MCF 10A (cell line): Measurements from ENCODE around the gene GNAO1. TPM values are rescaled to one million over a fixed set of nuclear protein-coding genes. Genes with fewer than 3 reads are reported as not detected.

Source experiments
- BruUV-seq: library from RNA; stranded (reverse); fragments of 400-500 nt; replicated peaks from 2 replicates; lab custom pipeline; 2021; lab: Mats Ljungman, UMichigan
- CTCF ChIA-PET: fragments of 300-600 bp; sonication (Branson Sonifier 250); formaldehyde crosslinking; extraction: SDS; loops from one replicate; lab custom pipeline; 2021; ENCODE audit warnings: antibody characterized with exemption, inconsistent platforms; lab: Yijun Ruan, JAX
- POLR2A ChIA-PET: fragments of 300-600, 350-650 bp; sonication (Branson Sonifier 250); formaldehyde crosslinking; extraction: SDS; loops from one replicate; lab custom pipeline; 2020; ENCODE audit warnings: antibody characterized with exemption, inconsistent platforms; lab: Yijun Ruan, JAX
- DNase-seq: peaks from one replicate; pipeline ENCODE4 v3.0.0-alpha.2; 2018; ENCODE audit not compliant: unreplicated experiment
- H3K27ac Mint-ChIP-seq: one replicate; pipeline ENCODE4 v1.8.0; 2022; ENCODE audit warnings: mild to moderate bottlenecking, low read depth, mixed read lengths; ENCODE audit not compliant: unreplicated experiment
- H3K27me3 Mint-ChIP-seq: one replicate; pipeline ENCODE4 v1.8.0; 2022; ENCODE audit warnings: mixed read lengths; ENCODE audit not compliant: insufficient read depth, unreplicated experiment
- H3K36me3 Mint-ChIP-seq: one replicate; pipeline ENCODE4 v1.8.0; 2022; ENCODE audit warnings: mild to moderate bottlenecking, moderate library complexity, mixed read lengths; ENCODE audit not compliant: insufficient read depth, unreplicated experiment
- H3K4me1 Mint-ChIP-seq: one replicate; pipeline ENCODE4 v1.8.0; 2022; ENCODE audit warnings: mixed read lengths; ENCODE audit not compliant: insufficient read depth, unreplicated experiment
- H3K4me3 Mint-ChIP-seq: one replicate; pipeline ENCODE4 v1.8.0; 2022; ENCODE audit warnings: mild to moderate bottlenecking, moderate library complexity, mixed read lengths; ENCODE audit not compliant: unreplicated experiment
- H3K9me3 Mint-ChIP-seq: one replicate; pipeline ENCODE4 v1.8.0; 2022; ENCODE audit warnings: mixed read lengths; ENCODE audit not compliant: unreplicated experiment
- intact Hi-C: fragments of 100-400 bp; cut with micrococcal nuclease; formaldehyde crosslinking; loops from 2 replicates; pipeline ENCODE4 v1.14.1; 2022
- total RNA-seq: library from RNA; stranded (reverse); gene quantifications from 2 replicates; pipeline ENCODE4 v1.2.3, GENCODE V29; 2022
- TF ChIP-seq, protein P1 (sequence below): fragments of 200-600 bp; IDR thresholded peaks from one replicate; pipeline ENCODE4 v1.8.0; 2022; ENCODE audit warnings: antibody characterized with exemption, mild to moderate bottlenecking; ENCODE audit not compliant: unreplicated experiment

The GNAO1 gene
- total RNA-seq, 1 experiment from 2014 or later: 0.44 TPM

DNA sequence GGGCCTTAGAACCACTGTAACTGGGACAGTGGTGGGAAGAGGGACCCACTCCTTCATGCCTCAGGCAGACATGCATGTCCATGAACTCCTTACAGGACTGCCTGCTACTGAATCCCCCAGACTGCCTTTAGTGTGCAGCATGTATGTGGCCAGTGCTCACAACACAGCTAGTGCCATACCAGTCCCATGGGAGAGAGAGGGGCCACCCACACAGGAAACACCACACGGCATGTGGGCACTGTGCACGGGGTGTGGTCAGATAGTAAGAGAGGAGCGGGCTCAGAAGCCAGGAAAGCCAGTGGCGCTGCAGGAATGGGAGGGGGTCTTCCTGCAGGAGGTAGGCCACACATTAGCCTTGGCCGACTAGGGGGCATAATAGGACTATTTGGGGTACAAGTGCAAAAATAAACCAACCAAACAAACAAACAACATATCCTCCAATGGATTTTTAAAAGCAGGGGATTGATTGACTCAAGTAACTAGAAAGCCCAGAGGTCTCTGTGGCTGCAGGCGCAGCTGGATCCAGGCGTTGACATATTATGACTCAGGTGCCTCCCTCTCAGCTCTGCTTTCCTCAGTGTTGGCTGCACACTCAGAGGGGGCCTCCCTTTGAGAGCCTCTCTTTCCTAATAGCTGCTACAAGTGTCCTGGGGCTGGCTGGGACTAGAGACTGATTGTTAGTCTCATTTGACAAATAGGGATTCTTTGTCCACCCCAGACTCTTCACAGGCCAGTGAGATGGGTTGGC lies 129.7 kb downstream of the GNAO1 start:
- no peak overlapping the region for H3K4me3 Mint-ChIP-seq
- no TSS peak for BruUV-seq
- no peaks in the 10 kb centered on the region for H3K36me3 Mint-ChIP-seq
- peaks cover 6% of the 10 kb centered on the region for H3K4me1 Mint-ChIP-seq
- TF ChIP-seq, protein P1, sequence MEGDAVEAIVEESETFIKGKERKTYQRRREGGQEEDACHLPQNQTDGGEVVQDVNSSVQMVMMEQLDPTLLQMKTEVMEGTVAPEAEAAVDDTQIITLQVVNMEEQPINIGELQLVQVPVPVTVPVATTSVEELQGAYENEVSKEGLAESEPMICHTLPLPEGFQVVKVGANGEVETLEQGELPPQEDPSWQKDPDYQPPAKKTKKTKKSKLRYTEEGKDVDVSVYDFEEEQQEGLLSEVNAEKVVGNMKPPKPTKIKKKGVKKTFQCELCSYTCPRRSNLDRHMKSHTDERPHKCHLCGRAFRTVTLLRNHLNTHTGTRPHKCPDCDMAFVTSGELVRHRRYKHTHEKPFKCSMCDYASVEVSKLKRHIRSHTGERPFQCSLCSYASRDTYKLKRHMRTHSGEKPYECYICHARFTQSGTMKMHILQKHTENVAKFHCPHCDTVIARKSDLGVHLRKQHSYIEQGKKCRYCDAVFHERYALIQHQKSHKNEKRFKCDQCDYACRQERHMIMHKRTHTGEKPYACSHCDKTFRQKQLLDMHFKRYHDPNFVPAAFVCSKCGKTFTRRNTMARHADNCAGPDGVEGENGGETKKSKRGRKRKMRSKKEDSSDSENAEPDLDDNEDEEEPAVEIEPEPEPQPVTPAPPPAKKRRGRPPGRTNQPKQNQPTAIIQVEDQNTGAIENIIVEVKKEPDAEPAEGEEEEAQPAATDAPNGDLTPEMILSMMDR: no peak
- CTCF ChIA-PET: interaction anchor here (0.5 to 10.8 kb wide), 8 partner anchors 11 to 929 kb away, joined by 3 to 205 read pairs (median 8); no protein-coding TSS in a partner anchor
- POLR2A ChIA-PET: no interaction called here
- no peaks in the 10 kb centered on the region for H3K9me3 Mint-ChIP-seq
- intact Hi-C loops: no loop called here
- H3K27me3 Mint-ChIP-seq: peaks cover 18% of the 10 kb centered on the region
- no peak overlapping the region for H3K27ac Mint-ChIP-seq
- DNase-seq: no peak

DNA sequence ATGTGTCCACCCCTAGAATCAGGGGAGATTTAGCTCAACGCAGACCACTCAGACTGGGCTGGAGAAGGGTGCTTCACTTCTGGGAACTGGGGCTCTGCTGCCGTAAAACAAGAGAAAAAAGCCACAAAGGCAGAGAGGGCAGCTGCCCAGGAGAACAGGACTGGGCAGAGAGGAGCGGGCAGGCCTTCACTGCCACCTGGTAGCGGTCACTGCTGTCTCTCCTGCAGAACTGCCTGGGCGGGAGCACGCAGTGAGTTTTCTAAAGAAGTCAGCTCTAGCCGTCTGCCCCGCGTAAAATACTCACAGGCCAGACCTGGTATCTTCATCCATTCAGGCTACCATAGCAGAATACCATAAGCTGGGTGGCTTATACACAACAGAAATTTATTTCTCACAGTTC lies 130.3 kb downstream of the GNAO1 start:
- TF ChIP-seq, protein P1: no peak
- Mint-ChIP-seq H3K27ac (no peak overlapping the region), H3K36me3 (no peaks in the 10 kb centered on the region), H3K27me3 (peaks cover 14% of the 10 kb centered on the region), H3K4me3 (no peak overlapping the region), H3K9me3 (no peaks in the 10 kb centered on the region), H3K4me1 (peaks cover 6% of the 10 kb centered on the region)
- ChIA-PET POLR2A (no interaction called here), CTCF (interaction anchor here (0.8 to 10.8 kb wide), 5 partner anchors 11 to 385 kb away, joined by 3 to 205 read pairs (median 5); no protein-coding TSS in a partner anchor)
- DNase-seq: no peak
- no TSS peak for BruUV-seq
- intact Hi-C loops: no loop called here

DNA sequence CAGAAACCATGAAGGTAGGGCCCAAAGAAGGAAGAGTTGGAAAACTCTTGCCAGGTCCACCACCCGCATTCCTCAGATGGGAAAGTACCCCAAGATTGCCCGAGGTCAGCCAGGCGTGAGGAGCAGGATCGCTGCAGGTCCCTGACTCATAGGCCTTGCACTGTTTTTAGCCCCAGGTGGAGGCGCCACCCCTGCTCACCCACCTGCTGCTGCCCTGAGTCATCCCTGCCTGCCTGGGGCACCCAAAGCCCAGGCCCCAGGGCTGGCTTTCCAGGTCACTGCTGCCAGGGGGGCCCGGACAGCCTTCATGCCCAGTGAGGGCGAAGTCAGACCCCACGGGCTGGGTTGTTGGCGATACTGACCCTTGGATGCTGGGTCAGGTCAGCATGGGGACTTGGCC lies 133.1 kb downstream of the GNAO1 start:
- POLR2A ChIA-PET: no interaction called here
- Mint-ChIP-seq H3K9me3 (no peaks in the 10 kb centered on the region), H3K36me3 (no peaks in the 10 kb centered on the region), H3K4me3 (no peak overlapping the region), H3K27me3 (no peaks in the 10 kb centered on the region), H3K4me1 (peaks cover 6% of the 10 kb centered on the region), H3K27ac (no peak overlapping the region)
- intact Hi-C loops: no loop called here
- TF ChIP-seq, protein P1: no peak
- BruUV-seq: no TSS peak
- CTCF ChIA-PET: interaction anchor here (0.8 to 10.8 kb wide), 7 partner anchors 8 to 379 kb away, joined by 3 to 205 read pairs (median 16); no protein-coding TSS in a partner anchor
- DNase-seq: peak; percentile 77

DNA sequence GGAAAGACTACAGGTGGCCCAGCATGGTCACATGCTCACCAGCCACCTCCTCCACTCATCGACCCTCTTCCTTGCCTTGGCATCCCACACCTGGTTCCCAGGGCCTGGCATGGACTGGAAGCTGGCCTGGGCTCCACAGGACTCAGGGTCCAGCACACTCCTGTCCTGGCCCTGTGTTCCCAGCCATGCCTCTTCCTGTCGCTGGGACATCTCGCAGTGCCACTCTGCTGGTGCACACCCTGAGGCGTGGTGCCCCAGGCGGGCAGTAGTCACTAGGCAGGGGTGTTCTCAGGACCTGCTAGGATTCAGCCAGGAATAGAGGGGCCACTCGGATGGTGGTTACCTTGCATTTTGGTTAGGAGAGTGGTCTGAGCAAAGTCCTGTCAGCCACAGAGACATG lies 134.7 kb downstream of the GNAO1 start:
- Mint-ChIP-seq H3K9me3 (no peaks in the 10 kb centered on the region), H3K27ac (no peak overlapping the region), H3K27me3 (no peaks in the 10 kb centered on the region), H3K4me3 (no peak overlapping the region), H3K36me3 (no peaks in the 10 kb centered on the region), H3K4me1 (peaks cover 6% of the 10 kb centered on the region)
- ChIA-PET CTCF (interaction anchor here (0.6 to 10.8 kb wide), 7 partner anchors 9 to 381 kb away, joined by 3 to 205 read pairs (median 4); no protein-coding TSS in a partner anchor), POLR2A (no interaction called here)
- intact Hi-C loops: no loop called here
- no peak for DNase-seq
- BruUV-seq: no TSS peak
- TF ChIP-seq, protein P1: no peak
